HG02588 (cell line): Measurements from ENCODE around the gene NRSN2.
"Not testable (repeated sequence)": the region's sequence is repeated elsewhere in the genome, so short reads cannot be mapped to it uniquely, and the experiment has no call there.

Source experiments
- ATAC-seq: cut with Tn5 transposase; IDR thresholded peaks from one replicate; pipeline ENCODE4 v1.9.1; 2021; ENCODE audit warnings: mild to moderate bottlenecking, moderate library complexity; ENCODE audit not compliant: unreplicated experiment

NRSN2 gene

GRCh38 chr20:353166-353565, 6.3 kb downstream of the NRSN2 start:
- ATAC-seq: no peak

DNA sequence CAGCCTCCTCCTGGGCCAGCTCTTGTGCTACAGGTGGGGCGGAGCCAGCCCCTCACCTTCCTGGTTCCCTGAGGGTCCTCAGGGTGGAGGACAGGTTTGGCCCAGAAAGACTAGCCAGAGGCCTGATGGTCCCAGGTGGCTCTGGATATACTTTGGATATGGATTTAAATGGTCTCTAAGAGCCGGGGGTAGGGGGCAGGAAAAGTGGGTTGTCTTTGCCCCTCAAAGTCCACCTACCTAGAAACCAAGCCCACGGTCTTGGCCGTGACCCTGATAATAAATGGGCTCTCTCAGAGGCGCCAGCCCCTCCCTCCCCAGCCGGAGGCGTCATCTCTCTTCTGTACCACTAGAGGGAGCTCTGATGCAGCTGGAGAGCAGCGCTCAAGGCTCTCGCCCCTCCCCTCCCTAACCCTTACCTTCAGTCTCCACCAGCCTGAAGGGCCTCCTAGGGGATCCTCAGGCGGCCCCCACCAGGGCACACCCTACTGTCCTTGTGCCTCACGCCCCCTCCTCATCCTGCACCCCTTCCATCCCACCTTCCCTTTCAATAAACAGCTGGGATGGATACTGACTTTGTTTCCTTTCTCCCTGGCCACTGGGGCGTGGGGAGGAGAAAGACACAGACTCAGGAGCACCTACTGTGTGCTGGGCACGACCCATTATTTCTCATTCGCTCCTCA, 7.5 kb downstream of the NRSN2 start:
- peak; percentile 80 for ATAC-seq

DNA sequence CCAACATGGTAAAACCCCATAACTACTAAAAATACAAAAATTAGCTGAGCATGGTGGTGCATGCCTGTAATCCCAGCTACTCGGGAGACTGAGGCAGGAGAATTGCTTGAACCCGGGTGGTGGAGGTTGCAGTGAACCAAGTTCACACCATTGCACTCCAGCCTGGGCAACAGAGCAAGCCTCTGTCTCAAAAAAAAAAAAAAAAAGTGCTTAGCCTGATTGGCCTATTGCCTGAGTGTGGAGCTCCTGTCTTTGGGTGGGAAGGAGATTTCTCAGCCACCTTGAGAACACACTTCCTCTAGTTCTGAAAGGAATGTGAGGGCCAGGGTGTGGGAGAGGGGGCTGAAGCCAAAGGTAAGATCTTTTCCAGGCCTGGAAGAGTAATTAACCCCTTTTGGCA, 9.2 kb downstream of the NRSN2 start:
- not testable (repeated sequence) for ATAC-seq

DNA sequence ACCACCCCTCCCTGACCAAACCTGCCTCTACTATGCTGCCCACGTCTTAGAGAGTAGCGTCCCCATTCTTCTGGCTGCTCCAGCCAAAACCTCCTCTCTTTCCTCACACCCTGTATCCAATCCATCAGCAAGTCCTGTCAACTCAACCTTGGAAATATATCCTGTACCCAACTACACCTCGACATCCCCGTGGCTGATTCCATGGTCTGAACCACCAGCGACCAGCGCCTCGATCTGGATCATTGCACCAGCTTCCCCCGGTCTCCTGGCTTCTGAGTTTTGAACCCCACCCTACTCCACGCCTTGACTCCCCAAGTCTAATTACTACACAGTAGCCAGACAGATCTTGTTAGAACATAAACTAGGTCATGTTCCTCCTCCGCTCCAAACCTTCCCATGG, 9.8 kb downstream of the NRSN2 start:
- no peak for ATAC-seq

DNA sequence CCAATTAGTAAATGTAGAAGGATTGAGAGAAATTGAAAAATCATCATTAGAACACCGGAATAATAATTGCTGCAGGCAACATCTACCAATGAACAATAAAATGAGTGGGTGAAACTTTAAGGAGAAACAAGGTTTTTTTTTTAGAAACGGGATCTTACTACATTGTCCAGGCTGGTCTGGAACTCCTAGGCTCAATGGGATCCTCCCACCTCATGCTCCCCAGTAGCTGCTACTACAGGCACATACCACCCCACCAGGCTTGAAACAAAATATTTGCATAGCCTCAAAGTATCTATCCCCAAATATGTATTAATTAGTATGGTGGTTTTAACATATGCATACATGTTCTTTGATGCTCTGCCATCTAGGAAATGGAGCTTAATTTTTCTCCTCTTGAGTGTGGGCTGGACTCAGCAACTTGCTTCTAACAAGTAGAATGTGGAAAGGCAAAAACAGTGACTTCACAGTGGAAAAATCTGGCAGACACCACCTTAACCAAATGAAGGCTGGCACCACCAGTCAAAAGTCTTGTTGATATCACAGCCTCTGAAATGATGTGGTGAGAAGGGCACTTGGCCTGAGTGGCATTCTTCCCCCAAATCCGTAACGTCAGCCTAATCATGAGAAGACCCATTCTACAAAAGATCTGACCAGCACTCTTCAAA, 12.1 kb downstream of the NRSN2 start:
- no peak for ATAC-seq

DNA sequence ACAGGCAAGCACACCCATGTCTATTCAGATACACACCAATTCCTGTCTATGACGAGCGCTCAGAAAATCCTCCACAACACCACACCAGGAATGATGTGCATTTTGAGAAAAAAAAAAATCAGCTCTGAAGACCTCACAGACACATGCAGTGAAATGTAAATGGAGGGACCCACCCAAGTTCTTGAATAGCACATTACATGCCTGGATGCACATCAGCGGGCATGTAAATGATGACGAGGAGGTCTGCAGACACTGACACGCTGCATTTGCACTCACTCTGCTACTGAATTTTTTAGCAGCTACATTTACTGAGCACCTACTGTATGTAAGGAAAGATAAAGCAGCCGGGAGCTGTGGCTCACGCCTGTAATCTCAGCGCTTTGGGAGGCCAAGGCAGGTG, 14.7 kb downstream of the NRSN2 start:
- ATAC-seq: no peak

- no peak for ATAC-seq
Measured at GRCh38 chr20:362271-363254, 15.7 kb downstream of the NRSN2 start.

GRCh38 chr20:363319-364078, 16.6 kb downstream of the NRSN2 start:
- ATAC-seq: no peak

DNA sequence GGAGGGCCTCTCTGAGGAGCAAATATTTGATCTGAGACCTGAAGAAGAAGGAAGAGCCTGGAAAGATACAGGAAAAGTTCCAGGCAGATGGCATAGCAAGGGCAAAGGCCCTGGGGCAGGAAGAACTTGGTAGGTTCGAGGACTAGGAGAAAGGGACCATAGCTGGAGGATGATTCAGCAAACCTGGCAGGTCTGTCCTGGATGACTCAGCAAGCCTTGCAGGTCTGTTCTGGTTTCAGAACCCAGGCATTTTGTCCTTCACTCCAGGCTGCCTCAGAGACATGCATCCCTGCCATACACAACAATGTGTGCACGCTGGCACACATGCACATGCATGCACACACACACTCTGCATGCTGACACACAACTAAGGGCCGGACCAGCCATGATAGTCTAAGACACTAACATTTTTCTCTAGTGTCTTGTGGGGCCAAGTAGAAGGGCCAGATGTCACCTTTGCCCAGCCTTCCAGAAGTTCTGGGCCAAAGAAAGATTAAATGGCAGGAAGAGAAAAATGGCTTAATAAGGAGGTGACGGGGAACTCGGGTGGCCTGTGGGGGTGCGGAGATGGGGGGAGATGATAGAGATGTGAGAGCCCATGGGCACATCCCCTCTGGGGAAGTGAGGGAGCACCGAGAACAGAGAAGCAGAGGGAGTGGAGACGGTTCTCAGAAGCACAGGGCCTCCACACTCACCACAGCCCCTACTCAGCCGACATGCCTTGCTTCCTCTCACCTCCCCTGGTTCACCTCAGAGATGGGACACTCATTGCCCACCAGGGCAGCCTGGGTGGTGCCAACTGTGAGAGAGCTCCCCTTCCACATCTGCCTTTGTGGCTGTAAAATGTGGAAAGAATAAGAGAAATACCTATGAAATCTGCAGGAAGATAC, 18.2 kb downstream of the NRSN2 start:
- ATAC-seq: no peak

- ATAC-seq: no peak
Measured at GRCh38 chr20:366041-366718, 19.3 kb downstream of the NRSN2 start.

GRCh38 chr20:366719-367485, 20.0 kb downstream of the NRSN2 start:
- ATAC-seq: no peak

DNA sequence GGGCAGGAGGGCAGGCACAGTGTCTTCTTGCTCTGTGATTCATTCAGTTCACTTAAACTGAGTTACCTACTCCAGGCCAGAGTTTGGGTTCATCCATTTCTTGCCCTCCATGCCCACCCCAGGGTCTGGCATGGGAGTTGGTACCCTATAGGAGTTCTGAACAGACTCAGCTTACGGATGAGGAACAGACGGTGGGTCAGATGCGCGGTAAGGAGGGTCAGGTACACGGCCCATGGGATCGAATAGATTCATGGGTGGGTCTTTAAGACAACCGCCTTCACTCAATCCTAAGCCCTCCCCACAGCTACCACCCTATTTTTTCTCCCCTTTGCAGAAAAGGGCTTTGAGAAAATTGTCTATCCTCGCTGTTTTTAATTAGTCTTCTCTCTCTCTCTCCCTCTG, 20.6 kb downstream of the NRSN2 start:
- ATAC-seq: no peak

DNA sequence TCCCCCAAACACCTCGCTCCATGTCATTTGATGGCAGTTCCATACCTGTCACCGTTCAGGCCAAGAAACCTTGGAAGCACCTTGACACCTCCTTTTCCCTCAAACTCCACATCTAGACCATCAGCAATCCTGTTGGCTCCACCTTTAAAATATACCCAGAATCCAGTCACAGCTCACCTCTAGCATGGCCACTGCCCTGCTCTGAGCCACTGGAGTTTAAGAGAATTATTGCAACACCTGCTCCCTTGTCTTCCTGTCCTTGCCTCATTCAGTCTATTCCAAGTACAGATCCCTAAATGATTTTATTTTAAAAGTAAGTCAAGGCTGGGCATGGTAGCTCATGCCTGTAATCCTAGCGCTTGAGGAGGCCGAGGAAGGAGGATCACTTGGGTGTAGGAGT, 22.0 kb downstream of the NRSN2 start:
- no peak for ATAC-seq

- ATAC-seq: no peak
Measured at GRCh38 chr20:370151-370600, 23.3 kb downstream of the NRSN2 start.

DNA sequence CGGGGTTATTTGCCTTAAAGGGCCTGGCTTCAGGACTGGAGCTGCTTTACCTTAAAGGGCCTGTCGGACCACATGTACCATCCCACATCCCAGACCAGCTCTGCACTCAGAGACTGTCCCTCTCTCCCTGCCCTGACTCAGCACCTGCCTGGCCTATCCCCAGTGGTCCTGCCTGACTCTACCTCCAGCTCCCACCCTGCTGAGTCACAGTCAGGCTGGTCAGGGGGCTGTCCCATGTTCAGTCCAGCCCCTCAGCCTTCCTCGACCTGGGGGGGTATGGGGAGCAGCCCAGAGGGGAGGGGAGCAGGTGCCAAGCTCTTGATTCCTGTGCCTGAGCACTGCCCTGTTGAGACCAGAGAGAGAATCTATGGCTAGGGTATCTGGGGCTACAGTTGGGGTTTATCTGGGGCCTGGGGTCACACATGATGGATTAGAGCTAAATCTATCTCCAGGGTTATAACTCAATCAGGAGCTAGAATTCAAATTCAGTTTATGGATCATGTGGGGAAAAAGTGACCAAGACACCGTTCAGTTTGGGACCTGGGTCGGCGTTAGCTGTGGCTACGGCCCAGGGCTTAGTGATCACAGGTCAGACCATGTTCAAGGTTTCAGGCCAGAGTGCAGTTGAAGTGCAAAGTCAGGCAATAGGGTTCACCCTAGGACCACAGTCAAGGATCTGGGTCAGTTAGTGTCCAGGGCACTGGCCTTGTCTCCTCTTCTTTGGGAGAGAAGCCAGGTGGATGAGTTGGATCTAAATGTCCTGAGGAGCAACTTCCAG, 24.3 kb downstream of the NRSN2 start:
- no peak for ATAC-seq

DNA sequence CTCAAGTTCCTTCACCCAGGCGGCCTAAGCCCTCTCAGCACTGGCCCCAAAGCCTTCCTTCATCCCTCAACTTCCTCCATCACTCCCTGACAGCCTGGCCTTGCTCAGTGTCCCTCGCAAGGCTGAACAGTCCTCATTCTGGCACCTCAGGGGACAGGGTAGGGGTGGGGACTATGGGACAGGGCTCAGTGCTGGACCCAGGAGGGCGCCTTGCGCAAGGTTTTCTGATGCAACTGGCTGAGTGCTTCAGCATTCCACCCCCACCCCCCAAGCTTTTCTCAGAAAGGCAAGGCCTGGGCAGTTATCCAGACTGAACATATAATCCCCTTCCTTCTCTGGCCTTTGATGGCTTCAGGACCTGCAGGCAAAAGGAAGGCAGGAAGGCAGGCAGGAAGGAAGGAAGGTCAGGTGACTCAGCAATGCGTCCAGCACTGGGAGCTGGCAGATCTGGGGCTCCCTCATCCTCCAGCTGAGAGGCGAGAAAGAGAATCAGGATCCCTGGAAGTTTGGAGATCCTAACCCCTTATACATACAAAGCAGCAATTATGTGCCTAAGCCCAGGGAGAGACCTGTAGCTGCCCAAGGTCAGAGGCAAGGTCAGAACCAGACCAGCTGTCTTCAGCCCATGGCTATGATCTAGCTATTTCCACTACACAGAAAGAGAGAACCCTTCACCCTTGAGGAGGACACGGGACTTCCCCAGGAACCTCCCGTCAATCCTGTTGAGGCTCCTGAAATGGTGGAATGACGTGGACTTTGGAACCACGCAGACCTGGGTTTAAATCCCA, 25.0 kb downstream of the NRSN2 start:
- no peak for ATAC-seq

GRCh38 chr20:372543-373082, 25.7 kb downstream of the NRSN2 start:
- not testable (repeated sequence) for ATAC-seq
